Epithelial cell of esophagus (primary cell): ENCODE measurements around the gene POLR3GL.

ENCODE experiments used
- DNase-seq: peaks from one replicate; pipeline ENCODE4 v3.0.0; 2010; ENCODE audit warnings: low read depth
- H3K4me3 ChIP-seq: 2 replicates; pipeline ENCODE4 v1.5.1; 2011; ENCODE audit warnings: mild to moderate bottlenecking, low read length, control low read depth
- TF ChIP-seq, protein P1 (sequence below): IDR thresholded peaks from 2 replicates; pipeline ENCODE4 v1.5.1; 2011; ENCODE audit warnings: low read depth, mild to moderate bottlenecking, low read length, control low read depth, inconsistent platforms; ENCODE audit not compliant: insufficient read depth; ENCODE audit errors: missing control alignments

Gene POLR3GL

DNA sequence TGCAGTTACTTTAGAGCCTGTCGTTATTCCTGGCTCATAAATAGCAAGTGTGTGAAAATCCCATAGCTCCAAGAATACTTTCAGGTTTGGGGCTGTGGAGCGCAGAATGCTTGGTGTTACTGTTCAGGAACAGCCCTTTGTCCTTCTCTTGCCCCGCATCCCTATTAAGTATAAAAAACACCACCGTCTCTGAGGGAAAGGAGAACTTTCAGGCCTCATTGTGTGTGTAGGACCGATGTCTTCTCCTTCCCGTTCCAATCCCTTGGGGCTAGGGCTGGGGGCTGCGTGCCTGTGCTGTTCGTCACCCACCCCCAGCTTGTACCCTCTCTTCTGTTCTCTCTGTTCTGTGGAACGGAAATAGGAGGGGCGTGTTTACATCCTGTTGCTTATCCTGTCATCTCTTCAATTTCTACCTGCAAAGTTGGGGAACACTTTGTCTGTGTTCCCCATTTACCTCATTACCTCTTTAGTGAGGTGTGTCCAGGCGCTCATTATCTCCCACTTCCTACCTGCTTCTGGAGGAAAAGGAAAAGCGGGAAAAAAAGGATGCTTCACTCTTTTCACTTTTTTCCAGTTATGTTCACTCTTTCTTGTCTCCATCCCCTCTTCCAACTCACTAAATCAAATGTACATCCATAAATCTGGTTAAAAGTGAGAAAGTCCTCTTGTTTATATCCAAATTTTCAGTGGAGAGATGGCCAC is 32.7 kb downstream of the POLR3GL start:
- TF ChIP-seq, protein P1, sequence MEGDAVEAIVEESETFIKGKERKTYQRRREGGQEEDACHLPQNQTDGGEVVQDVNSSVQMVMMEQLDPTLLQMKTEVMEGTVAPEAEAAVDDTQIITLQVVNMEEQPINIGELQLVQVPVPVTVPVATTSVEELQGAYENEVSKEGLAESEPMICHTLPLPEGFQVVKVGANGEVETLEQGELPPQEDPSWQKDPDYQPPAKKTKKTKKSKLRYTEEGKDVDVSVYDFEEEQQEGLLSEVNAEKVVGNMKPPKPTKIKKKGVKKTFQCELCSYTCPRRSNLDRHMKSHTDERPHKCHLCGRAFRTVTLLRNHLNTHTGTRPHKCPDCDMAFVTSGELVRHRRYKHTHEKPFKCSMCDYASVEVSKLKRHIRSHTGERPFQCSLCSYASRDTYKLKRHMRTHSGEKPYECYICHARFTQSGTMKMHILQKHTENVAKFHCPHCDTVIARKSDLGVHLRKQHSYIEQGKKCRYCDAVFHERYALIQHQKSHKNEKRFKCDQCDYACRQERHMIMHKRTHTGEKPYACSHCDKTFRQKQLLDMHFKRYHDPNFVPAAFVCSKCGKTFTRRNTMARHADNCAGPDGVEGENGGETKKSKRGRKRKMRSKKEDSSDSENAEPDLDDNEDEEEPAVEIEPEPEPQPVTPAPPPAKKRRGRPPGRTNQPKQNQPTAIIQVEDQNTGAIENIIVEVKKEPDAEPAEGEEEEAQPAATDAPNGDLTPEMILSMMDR, result no peak
- peak overlapping the region; percentile 99 for H3K4me3 ChIP-seq
- DNase-seq, result no peak

DNA sequence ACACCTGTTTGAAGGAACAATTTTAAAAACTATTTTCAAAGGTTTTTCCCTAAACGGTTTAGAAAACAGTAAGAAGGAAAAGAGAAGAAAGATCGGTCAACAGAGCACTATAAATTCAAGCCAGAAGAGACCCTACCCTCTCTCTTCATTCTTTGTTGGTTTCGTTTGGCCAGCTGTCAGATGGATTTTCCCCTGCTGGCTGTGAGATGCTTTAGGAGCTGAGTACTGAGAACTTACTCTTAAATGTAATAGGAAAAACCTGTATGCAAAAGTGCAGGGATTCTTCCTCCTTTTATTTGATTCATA is 33.2 kb downstream of the POLR3GL start:
- TF ChIP-seq, protein P1, result no peak
- DNase-seq, result no peak
- peak overlapping the region; percentile 99 for H3K4me3 ChIP-seq

DNA sequence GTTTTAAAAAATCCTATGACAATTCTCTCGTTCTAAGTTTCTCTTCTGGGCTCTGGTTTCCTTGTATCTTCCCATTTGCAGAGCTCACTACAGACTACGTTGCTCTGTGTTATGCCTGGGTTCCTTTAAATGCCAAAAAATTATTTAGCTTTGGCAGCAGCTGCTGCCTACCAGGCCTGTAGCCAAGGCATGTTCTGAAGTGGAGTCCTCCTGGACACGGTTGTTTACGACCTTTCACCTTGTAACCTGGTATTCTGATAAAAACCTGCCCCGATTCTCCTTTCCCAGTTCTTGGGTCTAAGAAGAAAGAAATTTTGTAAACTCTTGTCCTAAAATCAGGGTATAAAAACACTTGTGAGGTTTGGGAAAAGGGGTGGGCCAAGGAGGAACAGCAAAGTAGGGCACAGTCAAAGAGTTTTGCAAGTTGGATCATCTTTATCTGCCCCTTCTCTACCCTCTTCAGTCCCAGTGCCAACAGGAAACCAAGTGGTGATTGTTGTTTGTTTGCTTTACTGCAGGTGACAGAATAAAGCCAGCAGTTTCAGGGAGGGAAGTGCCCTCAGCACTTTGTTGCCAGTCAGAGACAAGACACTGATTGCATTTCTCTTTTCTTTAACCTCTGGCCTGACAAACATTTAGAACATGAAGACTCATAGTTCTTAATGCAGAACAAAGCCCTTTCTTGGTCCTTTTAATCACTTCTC is 35.0 kb downstream of the POLR3GL start:
- TF ChIP-seq, protein P1, result no peak
- no peak overlapping the region for H3K4me3 ChIP-seq
- DNase-seq, result no peak

DNA sequence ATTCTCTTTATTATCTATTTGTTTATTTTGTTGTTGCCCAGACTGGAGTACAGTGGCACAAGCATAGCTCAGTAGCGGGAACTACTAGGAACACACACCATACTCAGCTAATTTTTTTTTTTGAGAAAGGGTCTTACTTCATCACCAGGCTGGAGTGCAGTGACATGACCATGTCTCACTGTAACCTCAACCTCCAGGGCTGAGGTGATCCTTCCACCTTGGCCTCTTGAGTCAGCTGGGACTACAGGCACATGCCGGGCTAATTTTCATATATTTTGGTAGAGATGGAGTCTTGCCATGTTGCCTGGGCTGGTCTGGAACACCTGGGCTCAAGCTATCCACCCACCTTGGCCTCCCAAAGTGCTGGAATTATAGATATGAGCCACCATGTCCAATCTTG is 37.2 kb downstream of the POLR3GL start:
- TF ChIP-seq, protein P1, result no peak
- no peak for DNase-seq
- no peak overlapping the region for H3K4me3 ChIP-seq

DNA sequence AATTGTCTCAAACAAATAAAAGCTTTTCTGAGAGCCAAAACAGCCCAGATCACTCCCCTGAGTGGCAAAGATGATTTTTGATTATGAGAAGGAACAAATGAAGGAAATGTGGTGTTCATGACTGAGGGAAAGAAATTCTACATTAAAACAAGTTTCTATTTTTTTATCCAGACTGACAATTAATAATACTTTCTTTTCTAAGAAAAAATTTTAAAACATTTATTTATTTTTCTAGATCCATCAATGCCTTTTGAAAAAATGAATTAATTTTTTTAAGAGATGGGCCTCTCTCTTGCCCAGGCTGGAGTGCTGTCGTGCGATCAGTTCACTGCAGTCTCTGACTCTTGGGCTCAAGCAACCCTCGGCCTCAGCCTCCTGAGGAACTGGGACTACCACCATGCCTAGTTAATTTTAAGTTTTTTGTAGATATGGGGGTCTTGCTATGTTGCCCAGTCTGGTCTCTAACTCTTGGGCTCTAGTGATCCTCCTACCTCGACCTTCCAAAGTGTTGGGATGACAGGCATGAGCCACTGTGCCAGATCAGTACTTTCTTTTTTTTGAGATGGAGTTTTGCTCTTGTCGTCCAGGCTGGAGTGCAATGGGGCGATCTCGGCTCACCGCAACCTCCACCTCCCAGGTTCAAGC is 43.1 kb downstream of the POLR3GL start:
- DNase-seq, result no peak
- TF ChIP-seq, protein P1, result no peak
- no peak overlapping the region for H3K4me3 ChIP-seq

DNA sequence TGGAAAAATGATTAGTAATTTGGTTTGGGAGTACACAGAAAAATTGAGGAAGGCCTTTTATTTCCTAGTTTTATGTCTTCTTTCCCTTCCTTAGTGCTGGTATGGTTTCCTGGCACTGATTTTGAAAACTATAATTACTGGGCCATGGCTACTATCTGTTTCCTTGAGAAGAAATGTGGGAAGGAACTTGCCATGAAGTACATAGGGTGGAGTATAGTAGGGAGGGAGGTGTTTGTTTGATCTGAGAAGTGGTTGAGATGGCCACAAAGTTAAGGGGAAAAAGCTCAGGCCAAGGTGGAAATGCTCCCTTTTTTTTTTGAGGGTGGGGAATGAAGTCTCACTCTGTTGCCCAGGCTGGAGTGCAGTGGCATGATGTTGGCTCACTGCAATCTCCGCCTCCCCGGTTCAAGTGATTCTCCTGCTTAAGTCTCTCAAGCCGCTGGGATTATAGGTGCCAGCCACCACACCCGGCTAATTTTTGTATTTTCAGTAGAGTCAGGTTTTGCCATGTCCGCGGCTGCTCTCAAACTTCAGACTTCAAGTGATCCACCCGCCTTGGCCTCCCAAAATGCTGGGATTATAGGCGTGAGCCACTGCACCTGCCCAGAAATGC is 45.7 kb downstream of the POLR3GL start:
- no peak overlapping the region for H3K4me3 ChIP-seq
- no peak for DNase-seq
- TF ChIP-seq, protein P1, result no peak
